Measurements from ENCODE around the gene RPRD1B. TPM values are rescaled to one million over a fixed set of nuclear protein-coding genes. Genes with fewer than 3 reads are reported as not detected.
A peak's percentile ranks its signal among the peaks of the same experiment; 100 is the strongest.

Gene RPRD1B
- total and polyA plus RNA-seq, 2 of the 13 experiments (the other 11 are each of a cell fraction or from before 2014, with no cell fraction given): 31.1 to 41.5 TPM

GRCh38 chr20:38059832-38060231 is 26.3 kb downstream of the RPRD1B start (continued):
- peak; percentile 77 for TF ChIP-seq SKIL (CRISPR knock-in tag; IDR thresholded peaks at IDR 0.05; ENCODE audit: borderline replicate concordance)
- TF ChIP-seq TEAD3 (CRISPR knock-in tag; optimal IDR thresholded peaks at IDR 0.05; ENCODE audit: borderline replicate concordance): peak; percentile 91
- TF ChIP-seq FOXA3 (CRISPR knock-in tag; IDR thresholded peaks at IDR 0.05): peak; percentile 85
- peak in 1 of 2 experiments; percentile 60; a peak in 1 of 4 replicates for TF ChIP-seq EP300 (IDR thresholded peaks at IDR 0.05; ENCODE audit: low read depth in 2 of 2, low read length in 2 of 2)
- TF ChIP-seq EP300 (CRISPR knock-in tag; IDR thresholded peaks at IDR 0.05; ENCODE audit: borderline replicate concordance): peak; percentile 93
- peak; percentile 91; the same call in 1 of the 2 replicates for TF ChIP-seq ZNF331 (CRISPR knock-in tag; IDR thresholded peaks at IDR 0.05)
- peak; percentile 51; the same call in 1 of the 2 replicates for TF ChIP-seq ZNF205 (CRISPR knock-in tag; IDR thresholded peaks at IDR 0.05)
- peak; percentile 82 for TF ChIP-seq HHEX (CRISPR knock-in tag; IDR thresholded peaks at IDR 0.05)
- TF ChIP-seq HNF4A (CRISPR knock-in tag; IDR thresholded peaks at IDR 0.05): peak; percentile 39; the same call in 1 of the 2 replicates
- TF ChIP-seq RXRB (CRISPR knock-in tag; IDR thresholded peaks at IDR 0.05; ENCODE audit: borderline replicate concordance): peak; percentile 93
- peak; percentile 68 for TF ChIP-seq ELF3 (CRISPR knock-in tag; IDR thresholded peaks at IDR 0.05)
- peak; percentile 18; the same call in 1 of the 2 replicates for TF ChIP-seq GATAD2A (CRISPR knock-in tag; IDR thresholded peaks at IDR 0.05)
- TF ChIP-seq NFKBIZ (CRISPR knock-in tag; IDR thresholded peaks at IDR 0.05): peak; percentile 91; the same call in 1 of the 2 replicates
- TF ChIP-seq ZNF264 (CRISPR knock-in tag; IDR thresholded peaks at IDR 0.05): no peak
- no peak for TF ChIP-seq SMAD1 (CRISPR knock-in tag; IDR thresholded peaks at IDR 0.05; ENCODE audit: borderline replicate concordance, low read depth)
- 0 out of 2 replicates have a peak, but pooled peaks have one; percentile 22 for TF ChIP-seq MXD4 (CRISPR knock-in tag; IDR thresholded peaks at IDR 0.05)
- no peak for TF ChIP-seq PAWR (CRISPR knock-in tag; IDR thresholded peaks at IDR 0.05; ENCODE audit: borderline replicate concordance)
- TF ChIP-seq FOXP1 (IDR thresholded peaks at IDR 0.05): no peak
- peak; percentile 80 for TF ChIP-seq FOXP1 (CRISPR knock-in tag; IDR thresholded peaks at IDR 0.05)
- TF ChIP-seq MTERF4 (CRISPR knock-in tag; IDR thresholded peaks at IDR 0.05): no peak
- TF ChIP-seq CEBPG (CRISPR knock-in tag; IDR thresholded peaks at IDR 0.05): peak; percentile 49
- TF ChIP-seq NR2F2 (IDR thresholded peaks at IDR 0.05; ENCODE audit: borderline replicate concordance, low read depth): peak; percentile 56; the same call in 1 of the 2 replicates
- TF ChIP-seq ZGPAT (CRISPR knock-in tag; IDR thresholded peaks at IDR 0.05): peak; percentile 83; the same call in 1 of the 2 replicates
